NCI-H69 (cell line): ENCODE data around the gene PLA2G12A.
A peak's percentile ranks its signal among the peaks of the same experiment; 100 is the strongest.
"Not testable (repeated sequence)": the region's sequence is repeated elsewhere in the genome, so short reads cannot be mapped to it uniquely, and the experiment has no call there.

Experiments
- DNase-seq: peaks from one replicate; lab custom pipeline; 2025; lab: John Stamatoyannopoulos, UW

The PLA2G12A gene

GRCh38 chr4:109678925-109679324 is 50.9 kb downstream of the PLA2G12A start:
- not testable (repeated sequence) for DNase-seq

GRCh38 chr4:109678472-109678871 is 51.4 kb downstream of the PLA2G12A start:
- not testable (repeated sequence) for DNase-seq

GRCh38 chr4:109676886-109677285 is 53.0 kb downstream of the PLA2G12A start:
- no peak for DNase-seq

- no peak for DNase-seq
Measured at GRCh38 chr4:109675843-109676242, 54.0 kb downstream of the PLA2G12A start.

DNA sequence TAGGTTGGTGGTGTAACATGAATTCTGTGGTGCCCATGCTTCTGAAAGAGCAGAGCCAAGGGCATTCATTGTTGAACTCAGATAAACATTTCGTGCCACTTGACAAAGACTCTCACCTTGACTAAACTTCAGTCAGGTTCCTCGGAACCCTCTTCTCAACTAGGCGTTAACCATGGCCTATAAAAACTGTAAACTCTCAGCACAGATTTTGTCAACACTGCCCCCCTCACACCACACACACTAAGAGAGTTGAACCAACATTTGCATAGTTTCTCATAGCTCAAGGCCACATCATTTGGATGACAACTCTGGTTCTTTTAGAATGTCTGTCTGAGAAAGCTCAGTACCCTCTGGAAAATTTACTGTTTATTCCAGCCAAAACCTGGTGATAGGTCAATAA is 54.7 kb downstream of the PLA2G12A start:
- DNase-seq = no peak

GRCh38 chr4:109673303-109673702 is 56.6 kb downstream of the PLA2G12A start:
- peak; percentile 61 for DNase-seq

GRCh38 chr4:109672169-109672930 is 57.5 kb downstream of the PLA2G12A start:
- no peak for DNase-seq

- DNase-seq = no peak
Measured at GRCh38 chr4:109671350-109671749, 58.5 kb downstream of the PLA2G12A start.

DNA sequence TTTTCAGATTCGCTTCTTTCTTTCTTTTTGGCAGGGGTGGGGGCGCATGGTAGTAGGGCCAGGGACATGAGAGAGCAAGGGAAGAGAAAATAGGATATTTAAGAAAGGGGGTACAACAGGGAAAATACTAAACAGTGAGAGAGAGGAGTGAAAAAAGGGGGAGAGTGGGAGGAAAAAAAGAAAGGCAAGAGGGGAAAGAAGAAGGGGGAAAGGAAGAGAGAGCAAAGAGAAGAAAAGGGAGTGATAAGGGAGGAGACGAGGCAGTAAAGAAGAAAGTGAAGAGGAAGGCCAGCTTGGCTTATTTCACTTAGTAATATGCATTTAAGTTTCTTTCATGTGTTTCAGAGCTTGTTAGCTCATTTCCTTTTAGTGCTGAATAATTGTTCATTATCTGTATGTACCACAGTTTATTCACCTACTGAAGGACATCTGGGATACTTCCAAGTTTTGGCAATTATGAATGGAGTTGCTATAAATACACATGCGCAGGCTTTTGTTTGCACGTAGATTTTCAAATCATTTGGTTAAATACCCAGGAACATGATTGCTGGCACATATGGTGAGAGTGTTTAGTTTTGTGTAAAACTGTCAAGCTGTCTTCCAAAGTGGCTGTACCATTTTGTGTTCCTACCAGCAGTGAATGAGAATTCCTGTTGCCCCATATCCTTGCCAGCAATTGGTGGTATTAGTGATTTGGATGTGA is 63.9 kb downstream of the PLA2G12A start:
- peak; percentile 90 for DNase-seq

DNA sequence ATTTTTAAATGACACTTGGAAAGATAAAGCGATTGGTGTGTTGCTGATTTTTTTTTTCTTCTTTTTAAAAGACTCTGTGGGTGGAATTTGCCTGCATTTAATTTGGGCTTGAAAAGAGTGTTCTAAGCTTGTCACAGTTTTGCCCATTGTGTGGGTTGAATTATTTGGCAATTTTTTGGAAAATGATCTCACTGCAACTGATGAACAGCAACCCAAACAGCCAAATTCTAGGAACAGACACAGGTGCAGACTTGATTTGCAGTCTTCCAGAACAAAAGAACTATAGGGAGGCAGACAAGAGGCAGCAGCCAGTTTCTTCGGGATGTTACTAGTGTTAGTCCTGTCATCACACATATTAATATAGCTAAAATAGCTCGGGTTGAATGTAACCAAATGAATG is 67.1 kb downstream of the PLA2G12A start:
- DNase-seq = peak; percentile 24

- DNase-seq = no peak
Measured at GRCh38 chr4:109662116-109662515, 67.8 kb downstream of the PLA2G12A start.
